GM18499 (cell line): ENCODE measurements around the gene PSMG2.
"Not testable (repeated sequence)": the region's sequence is repeated elsewhere in the genome, so short reads cannot be mapped to it uniquely, and the experiment has no call there.

Source experiments
- ATAC-seq: cut with Tn5 transposase; IDR thresholded peaks from one replicate; pipeline ENCODE4 v1.9.1; 2021; ENCODE audit warnings: moderate number of reproducible peaks; ENCODE audit not compliant: insufficient read depth, unreplicated experiment

PSMG2 gene

GRCh38 chr18:12756619-12757239 is 53.9 kb downstream of the PSMG2 start:
- not testable (repeated sequence) for ATAC-seq

DNA sequence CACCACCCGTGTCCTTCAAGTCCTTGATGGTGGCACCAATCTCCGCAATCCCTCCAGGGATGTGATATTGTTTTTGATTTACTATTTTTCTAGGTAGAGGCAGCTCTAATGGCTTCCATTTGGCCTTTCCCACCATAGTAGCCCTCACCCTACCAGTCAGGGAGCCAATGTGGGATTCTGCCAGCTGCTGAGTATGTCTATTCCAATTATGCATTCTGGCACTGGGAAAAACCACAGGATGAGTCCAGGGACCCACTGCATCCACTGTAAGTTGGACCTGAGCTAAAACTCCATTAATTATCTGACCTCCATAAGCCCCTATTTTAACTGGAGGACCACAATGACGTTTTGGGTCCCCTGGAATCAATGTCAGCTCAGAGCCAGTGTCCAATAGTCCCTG is 55.7 kb downstream of the PSMG2 start:
- ATAC-seq = not testable (repeated sequence)

- no peak for ATAC-seq
These were observed 62.3 kb downstream of the PSMG2 start for GRCh38 chr18:12765126-12765525.

DNA sequence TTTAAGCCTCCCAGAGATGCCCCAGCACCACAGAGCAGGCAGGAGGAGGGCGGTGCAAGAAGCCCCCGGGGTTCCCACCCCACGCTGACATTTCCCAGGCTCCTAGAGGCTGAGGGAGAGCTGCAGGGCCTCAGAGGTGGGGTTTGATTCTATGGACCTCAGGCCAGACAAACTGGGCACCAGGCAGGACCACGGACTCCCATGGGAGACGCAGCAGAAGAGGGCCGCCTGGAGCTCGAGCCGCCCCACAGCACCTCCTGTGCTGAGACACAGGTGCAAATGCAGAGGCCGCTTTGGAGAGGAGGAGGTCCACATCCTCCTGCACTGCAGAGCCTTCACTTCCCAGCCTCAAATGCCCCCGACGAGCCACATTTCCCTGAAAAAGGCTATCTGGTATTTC is 62.7 kb downstream of the PSMG2 start:
- no peak for ATAC-seq

GRCh38 chr18:12766986-12767433 is 64.2 kb downstream of the PSMG2 start:
- ATAC-seq = no peak

- ATAC-seq = no peak
These were observed 64.8 kb downstream of the PSMG2 start for GRCh38 chr18:12767580-12768155.

DNA sequence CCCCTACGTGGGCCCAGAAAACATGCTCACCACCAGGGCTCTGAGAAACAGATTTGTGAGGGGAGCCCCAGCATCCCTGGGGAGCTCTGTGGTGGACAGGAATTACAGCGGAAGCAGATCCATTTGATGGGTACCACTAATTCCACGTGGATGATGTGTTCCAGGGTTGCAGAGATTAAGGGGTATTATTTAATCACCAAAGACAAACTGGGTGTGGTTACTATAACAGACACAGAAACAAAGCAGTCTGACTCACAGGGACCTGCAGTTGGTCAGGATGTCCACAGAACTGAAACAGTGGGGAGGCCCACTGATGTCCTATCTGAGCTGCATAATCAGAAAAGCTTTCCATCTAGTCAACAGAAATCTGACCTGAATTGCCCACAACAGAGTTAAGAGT is 65.8 kb downstream of the PSMG2 start:
- no peak for ATAC-seq

DNA sequence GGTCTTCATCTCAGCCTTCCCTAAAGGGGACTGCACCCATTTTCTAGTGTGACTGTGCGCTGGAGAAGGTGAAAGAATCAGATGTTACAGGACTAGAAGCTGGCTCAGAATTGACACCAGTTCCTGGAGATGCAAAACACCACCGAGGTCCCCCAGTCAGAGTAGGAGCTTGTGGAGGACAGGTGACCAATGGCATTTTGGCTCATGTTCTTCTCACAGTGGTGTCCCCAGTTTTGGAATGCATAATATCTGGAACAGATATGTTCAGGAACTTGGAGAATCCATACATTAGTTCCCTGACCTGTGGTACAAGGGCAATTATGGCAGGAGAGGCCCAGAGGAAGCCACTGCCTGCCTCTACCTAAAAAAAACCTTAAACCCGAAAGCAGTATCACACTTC is 66.3 kb downstream of the PSMG2 start:
- ATAC-seq = no peak

GRCh38 chr18:12769644-12770440 is 67.0 kb downstream of the PSMG2 start:
- no peak for ATAC-seq

DNA sequence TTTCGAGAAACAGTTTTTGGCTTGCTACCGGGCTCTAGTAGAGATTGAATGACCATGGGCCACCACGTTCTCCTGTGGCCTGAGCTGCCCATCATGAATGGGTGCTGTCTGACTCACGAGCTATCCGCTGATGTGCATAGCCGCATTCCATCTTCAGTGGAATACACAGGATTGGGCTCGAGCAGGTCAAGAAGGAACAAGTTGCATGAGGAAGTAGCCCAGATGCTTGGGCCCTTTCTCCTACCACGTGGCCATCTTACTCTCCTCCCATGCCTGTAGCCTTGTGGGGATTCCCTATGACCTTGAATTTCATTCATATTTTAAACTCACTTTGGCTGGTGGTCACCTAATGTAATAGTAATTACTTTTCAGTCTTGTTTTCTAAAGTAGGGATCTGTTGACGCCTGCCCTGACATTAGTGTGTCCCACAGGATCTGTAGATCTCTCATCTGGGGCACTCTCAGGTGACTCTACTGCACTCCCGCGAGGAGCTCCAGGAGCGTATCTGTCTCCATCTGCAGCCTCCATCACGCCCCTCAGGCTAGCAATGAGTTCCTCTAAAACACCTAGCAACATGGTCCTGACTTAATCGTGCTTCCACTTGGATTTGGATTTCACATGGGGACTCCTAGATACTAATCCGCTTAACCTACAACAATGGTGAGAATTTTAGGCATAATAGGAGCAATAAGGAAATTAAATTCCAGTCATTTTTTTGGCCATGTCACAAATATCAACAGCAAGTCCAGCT is 67.8 kb downstream of the PSMG2 start:
- no peak for ATAC-seq

DNA sequence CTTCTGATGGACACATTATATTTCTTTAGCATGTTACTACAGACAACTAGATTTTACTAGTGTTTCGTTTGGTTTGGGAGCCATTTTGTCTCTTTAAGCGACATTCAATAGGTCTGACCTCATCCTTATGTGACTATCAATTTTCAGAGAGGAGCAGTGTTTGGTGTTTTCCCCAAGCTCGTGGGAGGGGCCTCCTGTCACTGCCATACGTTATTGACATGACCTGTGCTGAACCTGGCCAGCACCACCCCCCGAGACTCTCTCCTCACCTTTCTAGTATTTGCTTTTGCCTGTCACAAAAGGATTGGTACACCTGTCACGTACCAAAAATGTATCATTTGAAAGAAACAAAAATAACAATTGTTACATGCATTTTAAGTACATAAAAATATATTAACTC is 69.3 kb downstream of the PSMG2 start:
- no peak for ATAC-seq

DNA sequence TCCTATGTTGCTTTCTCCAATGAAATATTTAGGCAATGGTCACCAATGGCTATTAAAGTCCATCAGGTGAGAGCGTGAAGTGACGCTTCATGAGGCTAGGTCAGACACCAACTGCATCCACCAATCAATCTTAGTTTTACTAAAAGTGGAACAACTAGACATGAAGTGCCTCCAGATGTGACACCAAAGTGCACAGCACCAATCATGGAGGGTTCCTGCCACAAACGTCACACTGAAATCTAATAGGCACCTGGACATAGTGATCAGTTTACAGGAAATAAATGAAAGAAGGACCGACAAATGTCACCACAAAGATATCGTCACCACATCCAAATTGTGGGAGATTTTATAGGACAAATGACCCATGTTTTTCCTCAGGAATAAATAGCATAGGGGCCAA is 70.5 kb downstream of the PSMG2 start:
- no peak for ATAC-seq

DNA sequence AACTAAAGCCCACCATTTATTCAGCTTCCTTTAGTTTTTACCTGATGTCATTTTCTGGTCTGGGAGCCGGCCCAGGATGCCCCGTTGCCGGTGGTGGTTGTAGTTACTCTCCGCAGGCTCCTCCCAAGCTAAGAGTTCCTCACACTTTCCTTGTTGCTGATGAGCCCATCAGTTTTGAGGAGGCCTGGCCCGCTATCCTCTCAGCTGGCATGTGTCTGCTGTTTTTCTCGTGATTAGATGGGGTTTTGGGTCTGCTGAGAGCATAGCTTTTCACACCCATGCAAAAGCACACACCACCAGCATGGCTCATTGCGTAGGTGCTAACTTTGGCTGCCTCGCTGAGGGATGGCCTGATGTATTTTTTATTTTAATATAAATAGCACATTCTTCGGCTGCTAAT is 72.1 kb downstream of the PSMG2 start:
- no peak for ATAC-seq
